HepG2 (cell line): ENCODE results near the gene EDAR. TPM values are rescaled to one million over a fixed set of nuclear protein-coding genes. Genes with fewer than 3 reads are reported as not detected.

Source experiments
- BCL6 ChIP-seq: IDR thresholded peaks from 2 replicates; pipeline ENCODE4 v1.6.1; 2016; ENCODE audit warnings: missing genetic modification reagents, missing compliant biosample characterization
- DZIP1 ChIP-seq: sonication (generic); formaldehyde crosslinking; IDR thresholded peaks from 2 replicates; pipeline ENCODE4 v1.5.0; 2020; ENCODE audit warnings: mild to moderate bottlenecking, missing genetic modification reagents
- HMG20B ChIP-seq: conservative IDR thresholded peaks from 2 replicates; pipeline ENCODE4 v1.6.1; 2016; ENCODE audit warnings: missing genetic modification reagents, missing compliant biosample characterization
- ONECUT2 ChIP-seq: sonication (generic); formaldehyde crosslinking; IDR thresholded peaks from 2 replicates; pipeline ENCODE4 v1.4.0; 2020; ENCODE audit warnings: missing genetic modification reagents
- RFX1 ChIP-seq: fragments of 450-650 bp; IDR thresholded peaks from 2 replicates; pipeline ENCODE4 v1.6.1; 2017
- RFXANK ChIP-seq: IDR thresholded peaks from 2 replicates; pipeline ENCODE4 v1.6.1; 2016
- SNAPC2 ChIP-seq: sonication (generic); formaldehyde crosslinking; IDR thresholded peaks from 2 replicates; pipeline ENCODE4 v1.8.1; 2022; ENCODE audit warnings: mild to moderate bottlenecking, missing genetic modification reagents
- SP1 ChIP-seq, 2 experiments: fragments of 450-650 bp in 1 of 2; sonication (generic) in 1 of 2; formaldehyde crosslinking in 1 of 2; IDR thresholded peaks; 2 replicates each; pipeline versions ENCODE4 v1.4.0 to v1.6.1; 2016 to 2020; ENCODE audit warnings: missing genetic modification reagents in 1 of 2
- SRSF9 ChIP-seq: fragments of 200-400 bp; formaldehyde crosslinking; IDR thresholded peaks from 2 replicates; pipeline ENCODE4 v1.6.1; 2018; ENCODE audit warnings: borderline replicate concordance, mild to moderate bottlenecking, low read depth, low read length; ENCODE audit not compliant: insufficient read depth, poor library complexity, severe bottlenecking
- TSC22D2 ChIP-seq: sonication (generic); formaldehyde crosslinking; IDR thresholded peaks from 2 replicates; pipeline ENCODE4 v1.5.1; 2020; ENCODE audit warnings: missing genetic modification reagents, mild to moderate bottlenecking, borderline replicate concordance
- ZFP82 ChIP-seq: sonication (generic); formaldehyde crosslinking; IDR thresholded peaks from 2 replicates; pipeline ENCODE4 v1.5.1; 2020; ENCODE audit warnings: mild to moderate bottlenecking, missing genetic modification reagents, borderline replicate concordance
- ZFP90 ChIP-seq: sonication (generic); formaldehyde crosslinking; IDR thresholded peaks from 2 replicates; pipeline ENCODE4 v1.8.0; 2022; ENCODE audit warnings: missing genetic modification reagents, mild to moderate bottlenecking, inconsistent platforms, borderline replicate concordance
- ZMYM3 ChIP-seq: sonication (generic); formaldehyde crosslinking; IDR thresholded peaks from 2 replicates; pipeline ENCODE4 v1.5.1; 2020; ENCODE audit warnings: mild to moderate bottlenecking, missing genetic modification reagents
- ZNF136 ChIP-seq: sonication (generic); formaldehyde crosslinking; IDR thresholded peaks from 2 replicates; pipeline ENCODE4 v1.8.1; 2022; ENCODE audit warnings: low read depth, mild to moderate bottlenecking, moderate library complexity, missing genetic modification reagents
- ZNF547 ChIP-seq: sonication (generic); formaldehyde crosslinking; IDR thresholded peaks from 2 replicates; pipeline ENCODE4 v1.5.1; 2020; ENCODE audit warnings: mild to moderate bottlenecking, missing genetic modification reagents
- polyA plus RNA-seq, 8 experiments: library from polyadenylated mRNA; depleted of rRNA in 3 of 8; stranded (reverse) in 7 of 8; unstranded in 1 of 8; fragments of >200 nt; fragmentation: Illumina TruSeq in 4 of 8; extraction: Trizol in 4 of 8; gene quantifications; 2 replicates each; pipeline versions ENCODE4 v1.2.1 to v1.2.3, GENCODE V29; 2011 to 2016; ENCODE audit warnings: low read depth in 4 of 8, missing spikeins in 1 of 8, mixed read lengths in 1 of 8; ENCODE audit not compliant: insufficient read depth in 1 of 8
- total RNA-seq, 5 experiments: library from RNA; depleted of rRNA; stranded (reverse); fragments of >200 nt; fragmentation: Illumina TruSeq; extraction: Trizol; gene quantifications; 2 replicates each; pipeline ENCODE4 v1.2.3, GENCODE V29; 2016; ENCODE audit warnings: low read depth in 1 of 5
- TF ChIP-seq, protein P1 (sequence below): sonication (generic); formaldehyde crosslinking; IDR thresholded peaks from 2 replicates; pipeline ENCODE4 v1.5.1; 2020; ENCODE audit warnings: mild to moderate bottlenecking, missing genetic modification reagents, moderate library complexity
- TF ChIP-seq, protein P2 (sequence below): sonication (generic); formaldehyde crosslinking; IDR thresholded peaks from 2 replicates; pipeline ENCODE4 v1.8.1; 2022; ENCODE audit warnings: mild to moderate bottlenecking, missing genetic modification reagents
- TF ChIP-seq, protein P3 (sequence below): IDR thresholded peaks from 2 replicates; pipeline ENCODE4 v1.6.1; 2016; ENCODE audit warnings: missing compliant biosample characterization, missing genetic modification reagents, borderline replicate concordance
- TF ChIP-seq, protein P4 (sequence below): sonication (generic); formaldehyde crosslinking; IDR thresholded peaks from 2 replicates; pipeline ENCODE4 v1.4.0; 2020; ENCODE audit warnings: missing genetic modification reagents, borderline replicate concordance

The EDAR gene
- total and polyA plus RNA-seq, 2 of the 13 experiments (the other 11 are each of a cell fraction or from before 2014, with no cell fraction given): not detected

- TF ChIP-seq, protein P1, sequence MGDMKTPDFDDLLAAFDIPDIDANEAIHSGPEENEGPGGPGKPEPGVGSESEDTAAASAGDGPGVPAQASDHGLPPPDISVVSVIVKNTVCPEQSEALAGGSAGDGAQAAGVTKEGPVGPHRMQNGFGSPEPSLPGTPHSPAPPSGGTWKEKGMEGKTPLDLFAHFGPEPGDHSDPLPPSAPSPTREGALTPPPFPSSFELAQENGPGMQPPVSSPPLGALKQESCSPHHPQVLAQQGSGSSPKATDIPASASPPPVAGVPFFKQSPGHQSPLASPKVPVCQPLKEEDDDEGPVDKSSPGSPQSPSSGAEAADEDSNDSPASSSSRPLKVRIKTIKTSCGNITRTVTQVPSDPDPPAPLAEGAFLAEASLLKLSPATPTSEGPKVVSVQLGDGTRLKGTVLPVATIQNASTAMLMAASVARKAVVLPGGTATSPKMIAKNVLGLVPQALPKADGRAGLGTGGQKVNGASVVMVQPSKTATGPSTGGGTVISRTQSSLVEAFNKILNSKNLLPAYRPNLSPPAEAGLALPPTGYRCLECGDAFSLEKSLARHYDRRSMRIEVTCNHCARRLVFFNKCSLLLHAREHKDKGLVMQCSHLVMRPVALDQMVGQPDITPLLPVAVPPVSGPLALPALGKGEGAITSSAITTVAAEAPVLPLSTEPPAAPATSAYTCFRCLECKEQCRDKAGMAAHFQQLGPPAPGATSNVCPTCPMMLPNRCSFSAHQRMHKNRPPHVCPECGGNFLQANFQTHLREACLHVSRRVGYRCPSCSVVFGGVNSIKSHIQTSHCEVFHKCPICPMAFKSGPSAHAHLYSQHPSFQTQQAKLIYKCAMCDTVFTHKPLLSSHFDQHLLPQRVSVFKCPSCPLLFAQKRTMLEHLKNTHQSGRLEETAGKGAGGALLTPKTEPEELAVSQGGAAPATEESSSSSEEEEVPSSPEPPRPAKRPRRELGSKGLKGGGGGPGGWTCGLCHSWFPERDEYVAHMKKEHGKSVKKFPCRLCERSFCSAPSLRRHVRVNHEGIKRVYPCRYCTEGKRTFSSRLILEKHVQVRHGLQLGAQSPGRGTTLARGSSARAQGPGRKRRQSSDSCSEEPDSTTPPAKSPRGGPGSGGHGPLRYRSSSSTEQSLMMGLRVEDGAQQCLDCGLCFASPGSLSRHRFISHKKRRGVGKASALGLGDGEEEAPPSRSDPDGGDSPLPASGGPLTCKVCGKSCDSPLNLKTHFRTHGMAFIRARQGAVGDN (CRISPR knock-in tag): peak; percentile 30
- TF ChIP-seq TSC22D2: no peak
- no peak for TF ChIP-seq BCL6 (CRISPR knock-in tag)
- TF ChIP-seq, protein P2, sequence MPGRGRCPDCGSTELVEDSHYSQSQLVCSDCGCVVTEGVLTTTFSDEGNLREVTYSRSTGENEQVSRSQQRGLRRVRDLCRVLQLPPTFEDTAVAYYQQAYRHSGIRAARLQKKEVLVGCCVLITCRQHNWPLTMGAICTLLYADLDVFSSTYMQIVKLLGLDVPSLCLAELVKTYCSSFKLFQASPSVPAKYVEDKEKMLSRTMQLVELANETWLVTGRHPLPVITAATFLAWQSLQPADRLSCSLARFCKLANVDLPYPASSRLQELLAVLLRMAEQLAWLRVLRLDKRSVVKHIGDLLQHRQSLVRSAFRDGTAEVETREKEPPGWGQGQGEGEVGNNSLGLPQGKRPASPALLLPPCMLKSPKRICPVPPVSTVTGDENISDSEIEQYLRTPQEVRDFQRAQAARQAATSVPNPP (CRISPR knock-in tag): no peak
- no peak for TF ChIP-seq ZFP90 (CRISPR knock-in tag)
- TF ChIP-seq ZNF136 (CRISPR knock-in tag): no peak
- no peak for TF ChIP-seq HMG20B (CRISPR knock-in tag)
- TF ChIP-seq ZFP82: no peak
- TF ChIP-seq ONECUT2: no peak
- no peak for TF ChIP-seq SRSF9
- TF ChIP-seq DZIP1: no peak
- TF ChIP-seq, protein P3, sequence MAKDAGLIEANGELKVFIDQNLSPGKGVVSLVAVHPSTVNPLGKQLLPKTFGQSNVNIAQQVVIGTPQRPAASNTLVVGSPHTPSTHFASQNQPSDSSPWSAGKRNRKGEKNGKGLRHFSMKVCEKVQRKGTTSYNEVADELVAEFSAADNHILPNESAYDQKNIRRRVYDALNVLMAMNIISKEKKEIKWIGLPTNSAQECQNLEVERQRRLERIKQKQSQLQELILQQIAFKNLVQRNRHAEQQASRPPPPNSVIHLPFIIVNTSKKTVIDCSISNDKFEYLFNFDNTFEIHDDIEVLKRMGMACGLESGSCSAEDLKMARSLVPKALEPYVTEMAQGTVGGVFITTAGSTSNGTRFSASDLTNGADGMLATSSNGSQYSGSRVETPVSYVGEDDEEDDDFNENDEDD (CRISPR knock-in tag): no peak
- no peak for TF ChIP-seq ZNF547 (CRISPR knock-in tag)
- TF ChIP-seq, protein P4, sequence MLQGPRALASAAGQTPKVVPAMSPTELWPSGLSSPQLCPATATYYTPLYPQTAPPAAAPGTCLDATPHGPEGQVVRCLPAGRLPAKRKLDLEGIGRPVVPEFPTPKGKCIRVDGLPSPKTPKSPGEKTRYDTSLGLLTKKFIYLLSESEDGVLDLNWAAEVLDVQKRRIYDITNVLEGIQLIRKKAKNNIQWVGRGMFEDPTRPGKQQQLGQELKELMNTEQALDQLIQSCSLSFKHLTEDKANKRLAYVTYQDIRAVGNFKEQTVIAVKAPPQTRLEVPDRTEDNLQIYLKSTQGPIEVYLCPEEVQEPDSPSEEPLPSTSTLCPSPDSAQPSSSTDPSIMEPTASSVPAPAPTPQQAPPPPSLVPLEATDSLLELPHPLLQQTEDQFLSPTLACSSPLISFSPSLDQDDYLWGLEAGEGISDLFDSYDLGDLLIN: no peak
- TF ChIP-seq ZMYM3: no peak
- no peak for TF ChIP-seq RFX1
- TF ChIP-seq SP1 (IDR thresholded peaks at IDR 0.05): no peak
- TF ChIP-seq SP1 (CRISPR knock-in tag; IDR thresholded peaks at IDR 0.05): no peak
- no peak for TF ChIP-seq SNAPC2
- no peak for TF ChIP-seq RFXANK (CRISPR knock-in tag)
These were observed 72.1 kb downstream of the EDAR start (continued) for GRCh38 chr2:108916796-108917421.
